OCI-LY3 (cell line): ENCODE results near the gene KRTAP5-11.

ENCODE experiments used
- H2AFZ ChIP-seq: fragments of 200-600, 300-600 bp; shearing (Covaris generic); 2 replicates; pipeline ENCODE4 v1.6.0; 2014; ENCODE audit warnings: antibody characterized with exemption, low read depth, low read length
- H3K27ac ChIP-seq: fragments of 200-600, 300-600 bp; sonication (generic); 2 replicates; pipeline ENCODE4 v1.5.1; 2014; ENCODE audit warnings: mild to moderate bottlenecking, low read length, moderate library complexity, mixed read lengths
- H3K27me3 ChIP-seq: fragments of 200-600, 300-600 bp; sonication (generic); 2 replicates; pipeline ENCODE4 v1.6.1; 2014; ENCODE audit warnings: low read depth, low read length, mixed read lengths
- H3K36me3 ChIP-seq: fragments of 200-600, 300-600 bp; sonication (generic); replicated peaks from 2 replicates; pipeline ENCODE3; 2014; ENCODE audit warnings: low read depth, low read length, mixed read lengths
- H3K4me1 ChIP-seq: fragments of 300-600, 200-600 bp; sonication (generic); 2 replicates; pipeline ENCODE4 v1.6.1; 2014; ENCODE audit warnings: low read length, mixed read lengths
- H3K4me2 ChIP-seq: fragments of 200-600, 300-600 bp; sonication (generic); 2 replicates; pipeline ENCODE4 v1.6.1; 2014; ENCODE audit warnings: low read length, mixed read lengths
- H3K4me3 ChIP-seq: fragments of 300-600, 200-600 bp; sonication (generic); 2 replicates; pipeline ENCODE4 v1.5.1; 2014; ENCODE audit warnings: antibody characterized with exemption, mild to moderate bottlenecking, low read length, moderate library complexity
- H3K79me2 ChIP-seq: fragments of 300-600, 200-600 bp; shearing (Covaris generic); 2 replicates; pipeline ENCODE4 v1.6.1; 2014; ENCODE audit warnings: mild to moderate bottlenecking, low read length, mixed read lengths
- H3K9ac ChIP-seq: fragments of 300-600, 200-600 bp; shearing (Covaris generic); 2 replicates; pipeline ENCODE4 v1.6.0; 2014; ENCODE audit warnings: mild to moderate bottlenecking, low read length, moderate library complexity
- H3K9me3 ChIP-seq: fragments of 200-600, 300-600 bp; shearing (Covaris generic); 2 replicates; pipeline ENCODE4 v1.6.1; 2014; ENCODE audit warnings: low read length, mixed read lengths; ENCODE audit not compliant: insufficient read depth
- H4K20me1 ChIP-seq: fragments of 200-600, 300-600 bp; sonication (generic); 2 replicates; pipeline ENCODE4 v1.6.1; 2016; ENCODE audit warnings: low read length, mixed read lengths; ENCODE audit not compliant: insufficient read depth
- EZH2phosphoT487 ChIP-seq: fragments of 200-600 bp; shearing (Covaris generic); IDR thresholded peaks from 2 replicates; pipeline ENCODE4 v1.6.1; 2018; ENCODE audit warnings: antibody characterized with exemption, mixed run types, low read depth
- TF ChIP-seq, protein P1 (sequence below): fragments of 200-600, 300-600 bp; sonication (generic); IDR thresholded peaks from 2 replicates; pipeline ENCODE4 v1.5.1; 2014; ENCODE audit warnings: antibody characterized with exemption, low read length, low read depth

The KRTAP5-11 gene

DNA sequence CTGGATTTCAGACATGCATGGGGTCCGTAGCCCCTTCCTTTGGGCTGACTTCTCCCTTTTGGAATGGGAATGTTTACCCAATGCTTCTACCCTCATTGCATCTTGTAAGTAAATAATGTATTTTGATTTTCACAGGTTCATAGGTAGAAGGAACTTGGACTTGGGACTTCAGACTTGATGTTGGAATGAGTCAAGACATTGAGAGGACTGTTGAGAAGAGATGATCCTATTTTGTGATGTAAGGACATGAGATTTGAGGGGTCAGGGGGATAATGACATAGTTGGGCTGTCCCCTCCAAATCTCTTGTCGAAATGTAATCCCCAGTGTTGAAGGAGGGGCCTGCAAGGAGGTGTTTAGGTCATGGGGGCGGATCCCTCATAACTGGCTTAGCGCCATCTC lies 18.2 kb downstream of the KRTAP5-11 start:
- Histone ChIP-seq H3K9ac (no peak overlapping the region), H3K79me2 (no peaks in the 10 kb centered on the region), H3K27ac (no peak overlapping the region), H4K20me1 (no peaks in the 10 kb centered on the region), H2AFZ (no peak overlapping the region), H3K36me3 (no peaks in the 10 kb centered on the region), H3K27me3 (peaks cover 46% of the 10 kb centered on the region), H3K4me2 (no peak overlapping the region), H3K4me3 (no peak overlapping the region), H3K4me1 (no peaks in the 10 kb centered on the region), H3K9me3 (no peaks in the 10 kb centered on the region)
- TF ChIP-seq, protein P1, sequence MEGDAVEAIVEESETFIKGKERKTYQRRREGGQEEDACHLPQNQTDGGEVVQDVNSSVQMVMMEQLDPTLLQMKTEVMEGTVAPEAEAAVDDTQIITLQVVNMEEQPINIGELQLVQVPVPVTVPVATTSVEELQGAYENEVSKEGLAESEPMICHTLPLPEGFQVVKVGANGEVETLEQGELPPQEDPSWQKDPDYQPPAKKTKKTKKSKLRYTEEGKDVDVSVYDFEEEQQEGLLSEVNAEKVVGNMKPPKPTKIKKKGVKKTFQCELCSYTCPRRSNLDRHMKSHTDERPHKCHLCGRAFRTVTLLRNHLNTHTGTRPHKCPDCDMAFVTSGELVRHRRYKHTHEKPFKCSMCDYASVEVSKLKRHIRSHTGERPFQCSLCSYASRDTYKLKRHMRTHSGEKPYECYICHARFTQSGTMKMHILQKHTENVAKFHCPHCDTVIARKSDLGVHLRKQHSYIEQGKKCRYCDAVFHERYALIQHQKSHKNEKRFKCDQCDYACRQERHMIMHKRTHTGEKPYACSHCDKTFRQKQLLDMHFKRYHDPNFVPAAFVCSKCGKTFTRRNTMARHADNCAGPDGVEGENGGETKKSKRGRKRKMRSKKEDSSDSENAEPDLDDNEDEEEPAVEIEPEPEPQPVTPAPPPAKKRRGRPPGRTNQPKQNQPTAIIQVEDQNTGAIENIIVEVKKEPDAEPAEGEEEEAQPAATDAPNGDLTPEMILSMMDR, result no peak
- no peak for TF ChIP-seq EZH2phosphoT487

DNA sequence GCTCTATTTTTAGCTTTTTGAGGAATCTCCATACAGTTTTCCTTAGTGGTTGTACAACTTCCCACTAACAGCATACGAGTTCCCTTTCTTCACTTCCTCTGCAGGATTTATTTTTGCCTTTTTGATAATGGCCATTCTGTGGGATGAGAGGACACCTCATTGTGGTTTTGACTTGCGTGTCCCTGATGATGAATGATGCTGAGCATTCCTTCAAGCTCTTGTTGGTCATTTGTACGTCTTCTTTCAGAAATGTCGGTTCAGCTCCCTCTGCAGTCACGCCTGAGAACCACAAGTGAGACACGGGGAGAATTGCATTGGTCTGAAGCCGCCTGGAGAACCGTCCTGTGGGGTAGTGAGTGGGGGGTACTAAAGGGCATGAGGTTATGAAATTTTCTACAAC lies 19.3 kb downstream of the KRTAP5-11 start:
- H3K27ac ChIP-seq, result no peak overlapping the region
- H4K20me1 ChIP-seq, result no peaks in the 10 kb centered on the region
- H3K9me3 ChIP-seq, result no peaks in the 10 kb centered on the region
- no peaks in the 10 kb centered on the region for H3K79me2 ChIP-seq
- TF ChIP-seq, protein P1, result peak; percentile 89
- TF ChIP-seq EZH2phosphoT487, result no peak
- peaks cover 42% of the 10 kb centered on the region for H3K27me3 ChIP-seq
- no peaks in the 10 kb centered on the region for H3K4me1 ChIP-seq
- no peaks in the 10 kb centered on the region for H3K36me3 ChIP-seq
- H2AFZ ChIP-seq, result no peak overlapping the region
- no peak overlapping the region for H3K9ac ChIP-seq
- H3K4me3 ChIP-seq, result no peak overlapping the region
- no peak overlapping the region for H3K4me2 ChIP-seq

DNA sequence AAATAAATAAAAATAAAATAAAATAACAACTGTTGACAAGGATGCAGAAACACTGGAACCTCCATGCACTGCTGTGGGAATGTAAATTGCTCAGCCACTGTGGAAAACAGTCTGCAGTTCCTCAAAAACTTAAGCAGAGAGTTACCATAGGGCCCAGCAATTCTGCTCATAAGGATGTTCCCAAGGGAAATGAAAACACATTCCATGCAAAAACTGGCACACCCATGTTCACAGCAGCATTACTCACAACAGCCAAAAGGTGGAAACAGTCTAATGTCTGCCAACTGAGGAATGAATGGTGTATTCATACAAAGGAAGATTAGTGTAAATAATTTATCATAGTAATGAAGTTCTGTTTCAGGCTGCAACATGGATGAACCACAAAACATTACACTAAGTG lies 20.6 kb downstream of the KRTAP5-11 start:
- Histone ChIP-seq H3K36me3 (no peaks in the 10 kb centered on the region), H2AFZ (no peak overlapping the region), H3K27ac (no peak overlapping the region), H3K9me3 (no peaks in the 10 kb centered on the region), H4K20me1 (no peaks in the 10 kb centered on the region), H3K4me1 (no peaks in the 10 kb centered on the region), H3K79me2 (no peaks in the 10 kb centered on the region), H3K9ac (no peak overlapping the region), H3K4me3 (no peak overlapping the region), H3K27me3 (peaks cover 45% of the 10 kb centered on the region), H3K4me2 (no peak overlapping the region)
- TF ChIP-seq, protein P1, result no peak

DNA sequence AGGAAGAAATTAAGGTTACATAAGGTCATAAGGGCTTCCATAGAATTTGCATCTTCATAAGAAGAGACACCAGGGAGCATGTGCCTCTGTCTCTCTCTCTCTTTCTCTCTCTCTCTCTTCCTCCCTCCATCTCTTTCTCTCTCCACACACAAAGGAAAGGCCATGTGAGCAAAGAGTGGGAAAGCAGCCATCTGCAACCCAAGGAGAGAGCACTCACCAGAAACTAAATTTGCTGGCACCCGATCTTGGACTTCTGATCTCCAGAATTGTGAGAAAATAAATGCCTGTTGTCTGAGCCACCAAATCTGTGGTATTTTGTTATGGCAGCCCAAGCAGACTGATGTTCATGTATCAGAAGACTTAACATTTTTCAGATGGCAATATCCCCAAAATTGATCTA lies 23.7 kb downstream of the KRTAP5-11 start:
- Histone ChIP-seq H3K9me3 (no peaks in the 10 kb centered on the region), H3K4me2 (no peak overlapping the region), H3K4me1 (no peaks in the 10 kb centered on the region), H3K27me3 (peaks cover 31% of the 10 kb centered on the region), H2AFZ (no peak overlapping the region), H3K9ac (no peak overlapping the region), H3K36me3 (no peaks in the 10 kb centered on the region), H3K27ac (no peak overlapping the region), H3K4me3 (no peak overlapping the region), H3K79me2 (no peaks in the 10 kb centered on the region), H4K20me1 (no peaks in the 10 kb centered on the region)
- TF ChIP-seq, protein P1, result no peak
- no peak for TF ChIP-seq EZH2phosphoT487
